Measurements from ENCODE around the gene NRG3.

NRG3 gene

GRCh38 chr10:81969136-81969535 lies 94.1 kb downstream of the NRG3 start:
- Histone ChIP-seq H3K27me3 (ENCODE audit: insufficient read depth, poor library complexity, severe bottlenecking) (no peaks in the 10 kb centered on the region), H3K4me3 (replicated peaks; ENCODE audit: insufficient read depth, low read length) (no peak overlapping the region), H3K27ac (replicated peaks) (no peak overlapping the region)
- TF ChIP-seq SPI1 (IDR thresholded peaks at IDR 0.05; ENCODE audit: borderline replicate concordance, low read depth): no peak
- no peak for TF ChIP-seq REST (IDR thresholded peaks at IDR 0.05; ENCODE audit: insufficient replicate concordance, low read depth)
- TF ChIP-seq GABPA (IDR thresholded peaks at IDR 0.05; ENCODE audit: low read depth): no peak
- no peak for TF ChIP-seq POLR2AphosphoS5 (IDR thresholded peaks at IDR 0.05; ENCODE audit: low read depth)
- TF ChIP-seq CTCF (IDR thresholded peaks at IDR 0.05; ENCODE audit: insufficient read depth, low read length): no peak
- no peak for DNase-seq (ENCODE audit: low read depth in 1 of 2, low spot score in 1 of 2)

- no peaks in the 10 kb centered on the region for H3K27me3 ChIP-seq (ENCODE audit: insufficient read depth, poor library complexity, severe bottlenecking)
- DNase-seq (ENCODE audit: low read depth in 1 of 2, low spot score in 1 of 2): no peak
- no peak overlapping the region for H3K4me3 ChIP-seq (replicated peaks; ENCODE audit: insufficient read depth, low read length)
- TF ChIP-seq CTCF (IDR thresholded peaks at IDR 0.05; ENCODE audit: insufficient read depth, low read length) (no peak), REST (IDR thresholded peaks at IDR 0.05; ENCODE audit: insufficient replicate concordance, low read depth) (peak; percentile 95)
- H3K27ac ChIP-seq (replicated peaks): no peak overlapping the region
These were observed 103.2 kb downstream of the NRG3 start for GRCh38 chr10:81978238-81978637.

- H3K27ac ChIP-seq (replicated peaks): no peak overlapping the region
- no peak for DNase-seq (ENCODE audit: low read depth in 1 of 2, low spot score in 1 of 2)
- no peaks in the 10 kb centered on the region for H3K27me3 ChIP-seq (ENCODE audit: insufficient read depth, poor library complexity, severe bottlenecking)
- no peak for TF ChIP-seq CTCF (IDR thresholded peaks at IDR 0.05; ENCODE audit: insufficient read depth, low read length)
- no peak for TF ChIP-seq POLR2AphosphoS5 (IDR thresholded peaks at IDR 0.05; ENCODE audit: low read depth)
- no peak for TF ChIP-seq GABPA (IDR thresholded peaks at IDR 0.05; ENCODE audit: low read depth)
- no peak for TF ChIP-seq SPI1 (IDR thresholded peaks at IDR 0.05; ENCODE audit: borderline replicate concordance, low read depth)
- TF ChIP-seq REST (IDR thresholded peaks at IDR 0.05; ENCODE audit: insufficient replicate concordance, low read depth): no peak
- H3K4me3 ChIP-seq (replicated peaks; ENCODE audit: insufficient read depth, low read length): no peak overlapping the region
These were observed 106.7 kb downstream of the NRG3 start for GRCh38 chr10:81981724-81982123.
